GM18868 (cell line): ENCODE results near the gene S100A14.
A peak's percentile ranks its signal among the peaks of the same experiment; 100 is the strongest.
"Not testable (repeated sequence)": the region's sequence is repeated elsewhere in the genome, so short reads cannot be mapped to it uniquely, and the experiment has no call there.

Experiments
- ATAC-seq: cut with Tn5 transposase; IDR thresholded peaks from one replicate; pipeline ENCODE4 v1.9.1; 2021; ENCODE audit warnings: mild to moderate bottlenecking, moderate library complexity; ENCODE audit not compliant: unreplicated experiment

S100A14 gene

GRCh38 chr1:153592748-153593147 lies 23.4 kb downstream of the S100A14 start:
- ATAC-seq: no peak

- no peak for ATAC-seq
Observed at GRCh38 chr1:153588482-153588881, 27.6 kb downstream of the S100A14 start.

- not testable (repeated sequence) for ATAC-seq
Observed at GRCh38 chr1:153588033-153588432, 28.1 kb downstream of the S100A14 start.

GRCh38 chr1:153587314-153587713 lies 28.8 kb downstream of the S100A14 start:
- ATAC-seq: no peak

- no peak for ATAC-seq
Observed at GRCh38 chr1:153586347-153586746, 29.8 kb downstream of the S100A14 start.

- ATAC-seq: no peak
Observed at GRCh38 chr1:153585006-153585405, 31.1 kb downstream of the S100A14 start.

GRCh38 chr1:153583976-153584375 lies 32.1 kb downstream of the S100A14 start:
- no peak for ATAC-seq

- ATAC-seq: not testable (repeated sequence)
Observed at GRCh38 chr1:153583514-153583913, 32.6 kb downstream of the S100A14 start.

GRCh38 chr1:153582836-153583235 lies 33.3 kb downstream of the S100A14 start:
- ATAC-seq: not testable (repeated sequence)

GRCh38 chr1:153578936-153579335 lies 37.2 kb downstream of the S100A14 start:
- ATAC-seq: no peak

GRCh38 chr1:153578490-153578889 lies 37.6 kb downstream of the S100A14 start:
- ATAC-seq: no peak

GRCh38 chr1:153577624-153578051 lies 38.5 kb downstream of the S100A14 start:
- no peak for ATAC-seq

- ATAC-seq: no peak
Observed at GRCh38 chr1:153577138-153577537, 39.0 kb downstream of the S100A14 start.

- not testable (repeated sequence) for ATAC-seq
Observed at GRCh38 chr1:153575497-153575896, 40.6 kb downstream of the S100A14 start.

GRCh38 chr1:153575081-153575491 lies 41.0 kb downstream of the S100A14 start:
- ATAC-seq: not testable (repeated sequence)

- no peak for ATAC-seq
Observed at GRCh38 chr1:153573351-153573750, 42.8 kb downstream of the S100A14 start.

GRCh38 chr1:153572569-153573015 lies 43.5 kb downstream of the S100A14 start:
- ATAC-seq: peak; percentile 69

- no peak for ATAC-seq
Observed at GRCh38 chr1:153571706-153572105, 44.4 kb downstream of the S100A14 start.

- ATAC-seq: no peak
Observed at GRCh38 chr1:153570874-153571273, 45.3 kb downstream of the S100A14 start.

GRCh38 chr1:153569465-153569864 lies 46.7 kb downstream of the S100A14 start:
- no peak for ATAC-seq

- ATAC-seq: no peak
Observed at GRCh38 chr1:153568367-153569099, 47.6 kb downstream of the S100A14 start.

- ATAC-seq: no peak
Observed at GRCh38 chr1:153567621-153568366, 48.3 kb downstream of the S100A14 start.
